COLO668 (cell line): ENCODE results near the gene DDX5.
"Not testable (repeated sequence)": the region's sequence is repeated elsewhere in the genome, so short reads cannot be mapped to it uniquely, and the experiment has no call there.

ENCODE experiments used
- DNase-seq: peaks from one replicate; lab custom pipeline; 2025; ENCODE audit not compliant: unreplicated experiment; lab: John Stamatoyannopoulos, UW

DDX5 gene

DNA sequence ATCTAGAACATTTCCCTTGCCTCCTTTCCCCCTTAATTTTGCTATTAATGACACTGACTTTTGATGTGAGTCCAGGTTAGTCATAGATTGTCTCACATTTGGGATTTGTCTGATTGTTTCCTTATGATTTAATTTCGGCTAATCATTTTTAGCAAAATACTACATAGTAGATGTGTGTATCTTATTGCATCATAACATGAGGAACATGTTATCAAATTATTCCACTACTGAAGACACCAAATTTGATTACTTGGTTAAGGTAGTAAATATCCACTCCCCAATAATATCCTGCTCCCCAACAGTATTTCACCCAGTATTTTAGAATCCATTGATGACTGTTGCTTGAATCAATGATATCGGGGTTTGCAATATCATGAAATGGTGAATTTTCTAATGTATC is 12.0 kb downstream of the DDX5 start:
- DNase-seq, result no peak

- no peak for DNase-seq
These were observed 13.5 kb downstream of the DDX5 start for GRCh38 chr17:64492481-64493109.

DNA sequence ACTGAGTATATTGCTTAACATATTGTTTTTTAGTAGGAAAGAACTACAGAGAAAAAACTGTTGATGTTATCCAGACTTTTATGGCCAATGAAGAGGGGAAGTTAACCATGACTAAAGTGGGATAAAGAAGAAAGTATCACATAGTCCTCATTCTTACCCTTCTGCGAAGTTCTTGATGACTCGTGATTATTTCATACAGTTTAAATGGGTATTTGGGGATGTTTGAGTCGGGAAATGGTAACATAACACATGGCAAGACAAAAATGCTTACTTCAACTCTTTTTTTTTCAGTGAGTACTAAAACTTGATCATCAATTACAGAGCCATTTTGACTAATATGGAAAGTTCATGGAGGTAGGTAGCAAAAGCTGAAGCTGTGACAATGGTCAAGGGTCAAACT is 14.1 kb downstream of the DDX5 start:
- no peak for DNase-seq

- peak; percentile 14 for DNase-seq
These were observed 14.8 kb downstream of the DDX5 start for GRCh38 chr17:64491034-64491860.

GRCh38 chr17:64488301-64488700 is 17.8 kb downstream of the DDX5 start:
- no peak for DNase-seq

GRCh38 chr17:64484380-64484779 is 21.7 kb downstream of the DDX5 start:
- no peak for DNase-seq

- no peak for DNase-seq
These were observed 25.1 kb downstream of the DDX5 start for GRCh38 chr17:64480951-64481350.

DNA sequence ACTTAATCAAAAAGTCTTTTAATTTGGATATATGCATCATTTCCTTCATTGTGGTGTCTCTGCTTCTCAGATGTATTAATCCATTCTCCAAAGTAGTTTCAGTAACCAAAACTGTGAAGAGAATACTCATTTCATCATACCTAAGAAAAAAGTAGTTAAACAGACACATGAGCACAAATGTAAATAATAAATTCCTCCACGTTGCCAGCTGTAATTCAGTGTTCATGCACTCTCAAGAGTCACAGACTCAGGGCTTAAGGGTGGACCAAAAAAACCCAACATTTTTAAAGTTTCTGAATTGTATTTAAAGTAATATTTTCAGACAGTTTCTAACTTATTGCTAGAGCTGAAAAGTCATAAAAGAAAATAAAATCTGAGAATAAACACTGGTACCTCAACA is 28.2 kb downstream of the DDX5 start:
- DNase-seq, result no peak

DNA sequence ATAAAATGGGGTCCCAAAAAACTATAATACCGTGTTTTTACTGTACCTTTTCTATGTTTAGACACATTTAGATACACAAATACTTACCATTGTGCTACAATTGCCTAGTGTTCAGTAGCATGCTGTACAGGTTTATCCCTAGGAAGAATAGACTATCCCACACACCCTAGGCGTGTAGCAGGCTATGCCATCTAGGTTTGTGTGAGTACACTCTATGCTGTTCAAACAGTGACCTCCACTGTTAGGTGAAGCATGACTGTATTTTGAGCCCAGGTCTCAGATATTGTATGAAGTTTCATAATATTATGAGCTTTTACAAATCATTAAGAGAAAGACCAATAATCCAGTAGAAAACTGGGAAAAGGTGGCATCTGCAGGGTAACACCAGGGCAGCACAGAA is 33.5 kb downstream of the DDX5 start:
- DNase-seq, result no peak

DNA sequence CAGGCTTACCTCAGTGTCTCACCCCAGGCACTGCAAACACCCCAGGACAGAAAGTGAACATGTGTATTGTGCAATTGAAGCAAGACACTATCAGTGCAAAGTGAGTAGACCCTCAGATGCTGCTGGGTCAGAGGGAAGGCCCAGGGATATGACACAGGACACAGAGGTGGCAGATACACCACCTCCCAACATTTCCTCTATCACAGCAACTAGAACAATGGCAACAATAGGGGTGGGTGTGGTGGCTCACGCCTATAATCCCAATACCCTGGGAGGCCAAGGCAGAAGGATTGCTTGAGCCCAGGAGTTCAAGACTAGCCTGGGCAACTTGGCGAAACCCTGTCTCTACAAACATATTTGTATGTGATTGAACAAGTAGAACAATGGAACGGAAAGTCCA is 34.6 kb downstream of the DDX5 start:
- no peak for DNase-seq

DNA sequence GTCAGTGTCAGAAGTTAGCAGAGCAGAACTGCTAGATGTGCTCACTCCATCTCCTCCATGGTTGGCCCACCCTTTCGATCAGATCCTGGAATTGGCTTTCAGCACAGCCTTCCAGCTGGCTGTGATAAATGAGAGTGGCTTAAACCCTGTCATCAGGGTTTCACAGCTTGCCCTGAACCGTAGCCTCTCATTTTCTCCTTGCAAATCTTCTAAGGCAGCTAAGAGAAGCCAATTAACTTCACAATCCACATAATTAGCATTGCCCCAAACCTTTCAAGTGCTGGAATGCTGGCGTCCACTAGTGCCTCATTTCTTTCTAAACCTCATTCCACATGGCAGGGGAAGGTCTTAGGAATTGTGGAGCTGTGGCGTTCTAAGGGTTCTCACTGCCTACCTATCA is 35.5 kb downstream of the DDX5 start:
- no peak for DNase-seq

GRCh38 chr17:64466834-64467233 is 39.3 kb downstream of the DDX5 start:
- not testable (repeated sequence) for DNase-seq

DNA sequence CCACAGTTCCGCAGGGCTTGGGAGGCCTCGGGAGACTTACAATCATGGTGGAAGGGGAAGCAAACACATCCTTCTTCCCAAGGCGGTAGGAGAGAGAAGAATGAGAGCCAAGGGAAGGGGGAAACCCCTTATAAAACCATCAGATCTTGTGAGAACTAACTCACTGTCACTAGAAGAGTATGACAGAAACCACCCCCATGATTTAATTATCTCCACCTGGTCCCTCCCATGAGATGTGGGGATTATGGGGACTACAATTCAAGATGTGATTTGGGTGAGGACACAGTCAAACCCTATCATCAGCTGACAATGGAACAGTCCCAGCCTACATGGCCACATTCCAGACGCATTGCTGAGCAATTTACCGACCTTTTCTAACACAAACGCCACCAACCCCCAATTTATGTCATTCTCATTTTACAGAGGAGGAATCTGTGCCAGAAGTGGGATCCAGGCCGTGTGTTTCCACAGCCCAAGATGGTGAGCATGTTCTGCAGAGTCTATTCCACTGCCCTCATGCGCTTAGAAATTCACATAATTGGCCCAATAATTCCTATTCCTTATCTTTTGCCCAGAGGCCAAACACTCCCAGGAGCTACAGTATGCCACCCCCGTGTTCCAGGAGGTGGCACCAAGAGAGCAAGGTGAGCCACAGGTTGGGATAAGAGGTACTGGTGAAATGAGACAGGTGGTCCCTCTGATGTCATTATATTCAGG is 39.9 kb downstream of the DDX5 start:
- no peak for DNase-seq

DNA sequence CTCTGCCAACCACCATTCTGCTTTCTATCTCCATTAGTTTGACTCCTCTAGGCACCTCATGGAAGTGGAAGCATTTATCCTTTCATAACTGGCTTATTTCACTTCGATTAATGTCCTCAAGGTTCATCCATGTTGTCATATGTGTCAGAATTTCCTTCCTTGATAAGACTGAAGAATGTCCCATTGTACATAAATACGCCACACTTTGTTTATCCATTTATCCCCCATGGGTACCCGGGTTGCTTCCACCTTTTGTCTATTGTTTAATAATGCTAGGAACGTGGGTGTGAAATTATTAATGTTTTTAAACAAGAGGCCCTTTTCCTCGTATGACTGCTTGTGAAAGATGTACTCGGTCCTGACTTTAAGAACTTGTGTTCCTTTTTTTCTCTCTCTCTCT is 44.3 kb downstream of the DDX5 start:
- no peak for DNase-seq

DNA sequence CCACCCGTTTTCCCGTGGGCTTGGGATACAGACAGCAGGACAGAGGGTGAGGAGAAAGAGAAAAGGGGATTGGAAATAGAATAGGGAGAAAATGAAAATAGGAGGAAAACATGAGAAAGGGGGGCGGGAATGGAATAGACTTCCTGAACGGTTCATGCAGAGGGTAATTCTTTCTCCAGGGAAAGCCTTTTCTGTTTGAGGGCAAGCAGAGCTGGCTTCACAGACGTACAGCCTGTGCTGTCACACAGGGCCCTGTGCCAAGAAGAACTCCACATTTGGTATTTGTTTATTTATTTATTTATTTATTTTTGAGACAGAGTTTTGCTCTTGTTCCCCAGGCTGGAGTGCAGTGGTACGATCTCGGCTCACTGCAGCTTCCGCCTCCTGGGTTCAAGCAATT is 45.1 kb downstream of the DDX5 start:
- no peak for DNase-seq

DNA sequence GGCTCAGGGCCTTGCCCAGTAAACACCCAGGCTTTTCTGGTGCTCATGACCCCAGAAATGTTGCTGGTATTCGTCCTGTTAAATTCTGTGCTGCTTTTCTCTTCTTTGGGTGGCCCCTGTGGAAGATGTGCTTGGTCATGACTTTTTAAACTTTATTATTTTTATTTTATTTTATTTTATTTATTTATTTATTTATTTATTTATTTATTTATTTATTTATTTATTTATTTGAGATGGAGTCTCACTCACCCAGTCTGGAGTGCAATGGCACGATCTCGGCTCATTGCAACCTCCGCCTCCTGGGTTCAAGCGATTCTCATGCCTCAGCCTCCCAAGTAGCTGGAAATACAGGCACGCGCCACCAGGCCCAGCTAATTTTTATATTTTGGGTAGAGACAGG is 46.3 kb downstream of the DDX5 start:
- not testable (repeated sequence) for DNase-seq

GRCh38 chr17:64459284-64459747 is 46.8 kb downstream of the DDX5 start:
- no peak for DNase-seq

DNA sequence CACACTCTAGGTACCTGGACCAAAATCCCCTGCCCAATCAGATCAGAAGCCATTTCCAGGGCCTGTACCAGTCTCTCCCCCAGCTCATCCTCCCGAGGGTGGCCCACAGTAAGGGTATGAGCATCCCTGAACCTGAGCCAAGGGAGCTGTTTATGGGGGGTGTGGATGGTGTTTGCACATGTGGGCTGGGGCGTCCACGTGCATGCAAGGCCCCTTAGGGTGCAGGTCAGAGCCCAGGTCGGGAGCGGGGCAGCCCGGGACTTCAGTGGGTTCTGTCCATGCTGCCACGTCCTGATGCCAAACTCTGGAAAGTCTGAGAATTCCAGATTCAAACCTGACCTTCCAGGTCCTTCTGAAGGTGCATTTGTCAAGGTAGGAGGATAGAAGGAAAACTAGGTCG is 47.3 kb downstream of the DDX5 start:
- DNase-seq, result no peak

- DNase-seq, result no peak
These were observed 48.9 kb downstream of the DDX5 start for GRCh38 chr17:64457156-64457555.

DNA sequence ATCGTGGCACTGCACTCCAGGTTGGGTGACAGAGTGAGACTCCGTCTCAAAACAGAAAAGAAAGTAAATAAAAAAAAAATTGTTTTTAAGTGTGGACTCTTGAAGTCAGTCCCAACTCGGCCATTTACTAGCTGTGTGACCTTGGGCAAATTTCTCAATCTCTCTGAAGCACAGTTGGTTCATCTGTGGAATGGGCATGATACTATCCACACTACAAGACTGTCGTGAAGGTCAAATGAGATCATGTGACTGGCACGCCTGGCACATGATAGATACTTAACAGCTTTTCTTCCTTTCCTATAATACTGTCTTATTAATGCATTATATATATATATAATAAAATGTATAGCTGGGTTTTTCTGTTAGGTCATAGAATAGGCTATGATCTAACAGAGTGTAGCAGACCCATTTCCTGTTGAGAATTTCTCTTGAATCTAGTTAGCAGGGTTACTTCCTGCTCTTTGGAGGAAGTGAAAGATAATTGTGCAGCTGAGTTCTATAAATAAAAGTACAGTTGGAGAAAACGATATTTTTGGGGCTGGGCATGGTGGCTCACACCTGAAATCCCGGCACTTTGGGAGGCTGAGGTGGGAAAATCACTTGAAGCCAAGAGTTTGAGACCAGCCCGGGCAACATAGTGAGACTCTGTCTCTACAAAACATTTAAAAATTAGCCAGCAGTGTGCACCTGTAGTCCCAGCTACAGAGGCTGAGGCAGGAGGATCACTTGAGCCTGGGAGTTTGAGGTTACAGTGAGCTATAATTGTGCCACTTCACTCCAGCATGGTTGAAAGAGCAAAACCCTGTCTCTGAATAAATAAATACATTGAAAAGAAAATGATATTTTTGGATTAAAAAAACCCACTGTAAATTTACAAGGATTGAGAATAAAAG is 49.9 kb downstream of the DDX5 start:
- no peak for DNase-seq

- no peak for DNase-seq
These were observed 56.5 kb downstream of the DDX5 start for GRCh38 chr17:64449545-64449944.
